ENCODE measurements around the gene TRMO.

DNA sequence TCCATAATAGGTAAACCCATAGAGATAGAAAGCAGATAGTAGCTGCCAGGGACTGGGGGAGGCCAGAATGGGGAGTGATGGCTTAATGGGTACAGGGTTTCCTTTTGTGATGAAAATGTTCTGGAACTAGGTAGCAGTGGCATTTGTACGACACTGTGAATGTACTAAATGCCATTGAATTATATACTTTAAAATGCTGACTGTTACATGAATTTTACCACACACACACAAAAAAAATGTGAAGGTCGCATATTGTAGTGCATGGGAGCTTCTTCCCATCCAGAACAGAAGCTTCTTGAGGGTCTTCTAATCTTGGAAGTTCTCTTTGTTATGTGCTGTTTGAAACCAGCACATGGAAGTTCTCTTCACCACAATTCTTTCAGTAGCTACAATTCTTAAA is 40.9 kb upstream of the TRMO start:
- no peak for TF ChIP-seq BHLHE40 (IDR thresholded peaks at IDR 0.05; ENCODE audit: borderline replicate concordance)
- no peak for TF ChIP-seq SP1 (IDR thresholded peaks at IDR 0.05)

All from HEK293T (cell line).